Measurements from ENCODE around the gene UBE4B. TPM values are rescaled to one million over a fixed set of nuclear protein-coding genes. Genes with fewer than 3 reads are reported as not detected.
"Not testable (repeated sequence)": the region's sequence is repeated elsewhere in the genome, so short reads cannot be mapped to it uniquely, and the experiment has no call there.

The UBE4B gene
- total RNA-seq, 1 donor from 2014 or later: 14.7 TPM

- no peaks in the 10 kb centered on the region for H3K27me3 ChIP-seq (ENCODE audit: control insufficient read depth, insufficient read depth, low read length)
- TF ChIP-seq CTCF (IDR thresholded peaks at IDR 0.05; ENCODE audit: insufficient read depth, low read length, severe bottlenecking): no peak
- DNase-seq (ENCODE audit: low read depth) (no peak), FAIRE-seq (no peak)
- no peak overlapping the region for H3K4me3 ChIP-seq (ENCODE audit: low read depth, low read length)
- no peaks in the 10 kb centered on the region for H3K36me3 ChIP-seq (ENCODE audit: control insufficient read depth, insufficient read depth, low read length)
Observed at GRCh38 chr1:10213186-10213705, 180.5 kb downstream of the UBE4B start.

GRCh38 chr1:10216090-10216749 is 183.5 kb downstream of the UBE4B start:
- TF ChIP-seq CTCF (IDR thresholded peaks at IDR 0.05; ENCODE audit: insufficient read depth, low read length, severe bottlenecking): no peak
- H3K27me3 ChIP-seq (ENCODE audit: control insufficient read depth, insufficient read depth, low read length): no peaks in the 10 kb centered on the region
- H3K4me3 ChIP-seq (ENCODE audit: low read depth, low read length): no peak overlapping the region
- no peak for FAIRE-seq
- DNase-seq (ENCODE audit: low read depth): no peak
- no peaks in the 10 kb centered on the region for H3K36me3 ChIP-seq (ENCODE audit: control insufficient read depth, insufficient read depth, low read length)

- FAIRE-seq: no peak
- no peaks in the 10 kb centered on the region for H3K27me3 ChIP-seq (ENCODE audit: control insufficient read depth, insufficient read depth, low read length)
- no peak for DNase-seq (ENCODE audit: low read depth)
- H3K4me3 ChIP-seq (ENCODE audit: low read depth, low read length): no peak overlapping the region
- TF ChIP-seq CTCF (IDR thresholded peaks at IDR 0.05; ENCODE audit: insufficient read depth, low read length, severe bottlenecking): no peak
- no peaks in the 10 kb centered on the region for H3K36me3 ChIP-seq (ENCODE audit: control insufficient read depth, insufficient read depth, low read length)
Observed at GRCh38 chr1:10217748-10218441, 185.1 kb downstream of the UBE4B start.

GRCh38 chr1:10220200-10220599 is 187.4 kb downstream of the UBE4B start:
- FAIRE-seq: no peak
- no peak overlapping the region for H3K4me3 ChIP-seq (ENCODE audit: low read depth, low read length)
- no peak for DNase-seq (ENCODE audit: low read depth)
- no peak for TF ChIP-seq CTCF (IDR thresholded peaks at IDR 0.05; ENCODE audit: insufficient read depth, low read length, severe bottlenecking)
- H3K36me3 ChIP-seq (ENCODE audit: control insufficient read depth, insufficient read depth, low read length): no peaks in the 10 kb centered on the region
- H3K27me3 ChIP-seq (ENCODE audit: control insufficient read depth, insufficient read depth, low read length): no peaks in the 10 kb centered on the region

GRCh38 chr1:10220657-10221056 is 187.9 kb downstream of the UBE4B start:
- not testable (repeated sequence) for DNase-seq (ENCODE audit: low read depth); FAIRE-seq; H3K4me3 ChIP-seq (ENCODE audit: low read depth, low read length); H3K36me3 ChIP-seq (ENCODE audit: control insufficient read depth, insufficient read depth, low read length); H3K27me3 ChIP-seq (ENCODE audit: control insufficient read depth, insufficient read depth, low read length)

- no peaks in the 10 kb centered on the region for H3K27me3 ChIP-seq (ENCODE audit: control insufficient read depth, insufficient read depth, low read length)
- no peaks in the 10 kb centered on the region for H3K36me3 ChIP-seq (ENCODE audit: control insufficient read depth, insufficient read depth, low read length)
- no peak for TF ChIP-seq CTCF (IDR thresholded peaks at IDR 0.05; ENCODE audit: insufficient read depth, low read length, severe bottlenecking)
- no peak for DNase-seq (ENCODE audit: low read depth)
- no peak overlapping the region for H3K4me3 ChIP-seq (ENCODE audit: low read depth, low read length)
- no peak for FAIRE-seq
Observed at GRCh38 chr1:10225573-10225972, 192.8 kb downstream of the UBE4B start.

Measured in bronchial epithelial cell (primary cell).